Stimulated activated CD8-positive, alpha-beta memory T cell treated with anti-CD3 and anti-CD28 coated beads, Interleukin-12 subunit alpha, Interleukin-12 subunit beta, amount 100 ng/mL, for 1 hour (primary cell): ENCODE results near the gene NUMB.
"Not testable (repeated sequence)": the region's sequence is repeated elsewhere in the genome, so short reads cannot be mapped to it uniquely, and the experiment has no call there.

Experiments used
- DNase-seq: peaks from one replicate; pipeline ENCODE4 v3.0.0-alpha.2; 2020; ENCODE audit warnings: low read depth

Gene NUMB

GRCh38 chr14:73422515-73422914 is 35.8 kb downstream of the NUMB start:
- no peak for DNase-seq

- no peak for DNase-seq
Observed at GRCh38 chr14:73418227-73418626, 40.1 kb downstream of the NUMB start.

DNA sequence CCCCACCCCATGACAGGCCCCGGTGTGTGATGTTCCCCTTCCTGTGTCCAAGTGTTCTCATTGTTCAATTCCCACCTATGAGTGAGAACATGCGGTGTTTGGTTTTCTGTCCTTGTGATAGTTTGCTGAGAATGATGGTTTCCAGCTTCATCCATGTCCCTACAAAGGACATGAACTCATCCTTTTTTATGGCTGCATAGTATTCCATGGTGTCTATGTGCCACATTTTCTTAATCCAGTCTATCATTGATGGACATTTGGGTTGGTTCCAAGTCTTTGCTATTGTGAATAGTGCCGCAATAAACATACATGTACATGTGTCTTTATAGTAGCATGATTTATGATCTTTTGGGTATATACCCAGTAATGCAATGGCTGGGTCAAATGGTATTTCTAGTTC is 52.1 kb downstream of the NUMB start:
- DNase-seq, result not testable (repeated sequence)

DNA sequence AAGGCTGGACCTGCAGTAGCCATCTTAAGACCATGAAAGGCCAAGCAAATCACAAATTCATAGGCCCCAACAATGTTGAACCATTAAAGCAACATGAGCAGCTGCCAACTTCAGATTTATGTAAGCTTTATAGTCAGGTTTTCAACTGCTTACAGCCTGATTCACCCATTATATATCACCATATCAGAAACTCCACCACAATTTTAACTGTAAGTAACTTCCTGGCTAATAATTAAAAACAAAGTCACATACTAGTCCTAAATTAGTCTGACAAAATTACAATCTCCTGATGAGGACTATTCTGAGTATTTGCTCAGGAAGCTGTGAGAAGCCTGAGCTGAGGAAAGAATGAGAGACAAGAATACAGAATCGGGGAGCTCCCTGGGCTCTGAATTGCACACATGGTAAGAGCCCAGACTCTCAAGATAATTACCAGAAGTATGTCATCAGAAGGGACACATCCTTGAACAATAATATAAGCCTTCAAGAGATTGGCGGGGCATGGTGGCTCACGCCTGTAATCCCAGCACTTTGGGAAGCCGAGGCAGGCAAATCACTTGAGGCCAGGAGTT is 55.1 kb downstream of the NUMB start:
- no peak for DNase-seq

GRCh38 chr14:73402579-73402978 is 55.8 kb downstream of the NUMB start:
- no peak for DNase-seq

DNA sequence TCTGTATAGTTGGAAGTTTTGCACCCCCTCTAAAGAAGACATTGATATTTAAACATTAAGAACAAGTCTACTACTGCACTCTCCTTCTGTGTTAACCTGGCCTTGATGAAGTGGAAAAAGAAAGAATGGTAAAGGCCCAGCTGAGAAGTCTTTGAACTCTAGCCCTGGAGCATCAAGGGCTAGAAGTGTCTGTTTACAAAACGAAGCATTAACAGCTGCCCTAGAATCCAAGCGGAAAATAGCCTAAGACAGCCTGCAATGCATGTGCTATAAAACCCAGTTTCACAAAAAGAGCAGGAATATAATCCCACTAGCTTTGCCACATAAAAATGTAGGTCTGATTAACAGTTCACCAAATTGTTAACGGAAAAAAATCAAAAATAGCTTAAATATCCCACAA is 60.5 kb downstream of the NUMB start:
- DNase-seq, result no peak

- no peak for DNase-seq
Observed at GRCh38 chr14:73394317-73394716, 64.0 kb downstream of the NUMB start.

GRCh38 chr14:73393375-73393774 is 65.0 kb downstream of the NUMB start:
- DNase-seq, result no peak

GRCh38 chr14:73392329-73393257 is 65.8 kb downstream of the NUMB start:
- no peak for DNase-seq

GRCh38 chr14:73387860-73388259 is 70.5 kb downstream of the NUMB start:
- DNase-seq, result not testable (repeated sequence)

GRCh38 chr14:73386342-73386741 is 72.0 kb downstream of the NUMB start:
- DNase-seq, result no peak

DNA sequence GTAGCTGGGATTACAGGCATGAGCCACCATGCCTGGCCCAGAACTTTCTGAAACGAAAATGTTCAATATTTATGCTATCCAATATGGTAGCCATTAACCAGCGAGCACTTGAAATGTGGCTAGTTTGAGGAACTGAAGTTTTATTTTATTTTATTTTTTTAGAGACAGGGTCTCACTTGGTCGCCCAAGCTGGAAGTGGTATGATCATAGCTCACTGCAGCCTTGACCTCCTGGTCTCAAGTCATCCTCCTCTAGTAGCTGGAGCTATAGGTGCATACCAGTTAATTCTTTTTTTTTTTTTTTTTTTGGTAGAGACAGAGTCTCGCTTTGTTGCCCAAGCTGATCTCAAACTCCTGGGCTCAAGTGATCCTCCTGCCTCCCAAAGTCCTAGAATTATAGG is 73.3 kb downstream of the NUMB start:
- not testable (repeated sequence) for DNase-seq

DNA sequence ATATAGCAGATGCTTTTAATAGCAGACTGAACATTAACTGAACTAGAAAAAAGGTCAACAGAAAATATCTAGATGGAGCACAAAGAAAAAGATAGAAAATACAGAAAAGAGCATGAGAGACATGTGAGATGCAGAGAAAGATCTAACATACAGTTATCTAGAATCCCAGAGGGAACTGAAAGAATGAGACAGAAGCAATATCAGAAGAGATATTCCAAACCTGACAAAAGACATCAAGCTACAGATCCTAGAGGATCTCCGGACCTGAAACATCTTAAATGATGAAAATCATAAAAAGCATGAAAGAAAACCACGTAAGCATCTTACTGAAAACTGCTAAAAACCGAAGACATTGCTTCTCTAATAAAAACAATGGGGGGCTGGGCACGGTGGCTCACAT is 75.0 kb downstream of the NUMB start:
- no peak for DNase-seq

DNA sequence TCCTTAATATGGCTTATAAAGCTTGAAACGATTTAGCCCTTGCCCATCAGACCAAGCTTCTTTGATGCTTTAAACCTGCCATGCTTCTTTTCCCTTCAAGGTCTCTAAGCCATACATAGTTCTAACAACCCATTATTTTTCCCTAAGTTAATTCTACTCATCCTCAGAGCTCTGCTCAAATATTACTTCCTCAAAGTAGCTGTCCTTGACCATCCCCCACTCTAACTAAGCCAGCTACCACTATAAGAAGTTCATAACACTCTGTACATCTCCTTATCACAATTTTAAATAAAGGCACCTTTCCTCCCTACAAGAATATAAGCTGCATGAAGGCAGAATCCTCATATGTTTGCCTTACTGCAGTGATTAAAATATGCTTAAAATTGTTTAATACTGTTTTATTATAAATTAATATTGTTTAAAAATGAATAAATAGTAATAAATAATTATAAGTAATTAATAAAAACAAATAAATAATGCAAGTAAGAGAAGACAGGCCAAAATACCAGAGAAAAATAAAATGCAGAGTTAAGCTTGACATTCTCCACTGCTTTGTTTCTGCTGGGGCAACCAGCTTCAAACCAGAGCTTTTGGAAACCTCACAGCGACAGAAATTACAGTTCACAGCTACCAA is 76.8 kb downstream of the NUMB start:
- no peak for DNase-seq

- no peak for DNase-seq
Observed at GRCh38 chr14:73376585-73376984, 81.8 kb downstream of the NUMB start.

GRCh38 chr14:73375861-73376260 is 82.5 kb downstream of the NUMB start:
- no peak for DNase-seq

DNA sequence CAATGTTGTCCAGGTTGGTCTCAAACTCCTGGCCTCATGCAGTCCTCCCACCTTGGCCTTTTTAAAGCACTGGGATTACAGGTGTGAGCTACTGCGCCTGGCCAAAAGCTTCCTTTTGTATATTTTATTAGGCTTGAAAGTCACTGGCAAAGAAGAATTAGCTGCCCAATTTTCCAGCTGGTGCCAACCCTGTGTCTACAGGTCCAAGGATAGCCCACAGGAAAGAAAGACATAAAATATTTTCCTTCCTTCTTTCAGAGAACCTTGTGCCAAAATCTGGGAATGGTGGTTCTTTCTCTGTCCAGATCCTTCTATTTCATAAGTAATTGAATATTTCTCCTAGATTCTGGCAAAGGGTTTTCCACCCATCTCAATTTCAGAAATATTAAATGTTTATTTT is 84.1 kb downstream of the NUMB start:
- DNase-seq, result no peak

- no peak for DNase-seq
Observed at GRCh38 chr14:73372529-73372928, 85.8 kb downstream of the NUMB start.

- no peak for DNase-seq
Observed at GRCh38 chr14:73370561-73370960, 87.8 kb downstream of the NUMB start.

GRCh38 chr14:73369428-73369827 is 88.9 kb downstream of the NUMB start:
- no peak for DNase-seq

DNA sequence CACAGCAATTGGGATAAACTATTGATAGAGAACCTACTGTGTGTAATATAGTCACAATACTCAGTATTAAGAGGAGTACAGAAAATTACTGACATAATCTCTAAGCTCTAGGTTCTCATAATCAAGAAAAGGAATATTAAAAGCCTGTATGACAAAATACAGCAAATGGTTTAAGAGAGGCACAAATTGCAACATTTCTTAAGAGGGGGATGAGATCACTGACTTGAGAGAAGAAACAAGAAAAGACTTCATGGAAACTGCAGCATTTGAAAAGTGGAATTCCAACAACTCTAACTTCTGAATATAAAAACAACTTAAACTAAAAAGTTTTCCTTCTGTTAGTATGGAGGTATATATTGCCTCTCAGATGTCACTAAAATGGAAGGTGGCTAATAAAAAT is 89.7 kb downstream of the NUMB start:
- DNase-seq, result no peak

GRCh38 chr14:73365727-73366126 is 92.6 kb downstream of the NUMB start:
- no peak for DNase-seq

- DNase-seq, result no peak
Observed at GRCh38 chr14:73364559-73364958, 93.8 kb downstream of the NUMB start.
